ENCODE results near the gene IL13RA1. TPM values are rescaled to one million over a fixed set of nuclear protein-coding genes. Genes with fewer than 3 reads are reported as not detected.

IL13RA1 gene
- polyA plus RNA-seq, 3 donors, result 48.8 to 74.6 (median 72.6) TPM

GRCh38 chrX:118682258-118683014 lies 45.0 kb upstream of the IL13RA1 start:
- H3K27me3 Mint-ChIP-seq (ENCODE audit: low read depth in 3 of 3), result peaks cover 0 to 6% (median 0%) of the 10 kb centered on the region in 3 donors
- no peaks in the 10 kb centered on the region for H4K20me1 ChIP-seq (ENCODE audit: insufficient read depth, low read length)
- H3K4me1 Mint-ChIP-seq, result peaks cover 4% of the 10 kb centered on the region
- H3K4me3 ChIP-seq (replicated peaks in 1 of 3; ENCODE audit: low read depth in 2 of 3, low read length in 3 of 3), result no peak overlapping the region
- DNase-seq, result no peak
- 100% methylated on average over 1 of the region's 2 CpGs for WGBS (ENCODE audit: insufficient coverage)
- H3K9me3 ChIP-seq (replicated peaks in 1 of 2; ENCODE audit: control insufficient read depth in 1 of 2, insufficient read depth in 1 of 2, low read length in 2 of 2), result no peaks in the 10 kb centered on the region
- no peaks in the 10 kb centered on the region for H3K27me3 ChIP-seq (ENCODE audit: control insufficient read depth in 2 of 2, insufficient read depth in 2 of 2, low read length in 2 of 2)
- no peak overlapping the region for H3K4me2 ChIP-seq (replicated peaks; ENCODE audit: extremely low read depth, low read length, poor library complexity, severe bottlenecking)
- H3K36me3 Mint-ChIP-seq, result peaks cover 28 to 55% of the 10 kb centered on the region in 2 donors
- peaks cover 0 to 3% (median 0%) of the 10 kb centered on the region in 7 donors for H3K9me3 Mint-ChIP-seq
- no peaks in the 10 kb centered on the region for H3K79me2 ChIP-seq (ENCODE audit: insufficient read depth, low read length)
- H3K4me3 Mint-ChIP-seq, result no peak overlapping the region
- H3K36me3 ChIP-seq (replicated peaks in 1 of 2; ENCODE audit: control insufficient read depth in 1 of 2, insufficient read depth in 2 of 2, low read length in 2 of 2), result peaks cover 39 to 64% of the 10 kb centered on the region in 2 donors
- H3K9ac ChIP-seq (ENCODE audit: insufficient read depth, low read length, poor library complexity, severe bottlenecking), result no peak overlapping the region
- H3K4me1 ChIP-seq (ENCODE audit: control insufficient read depth in 1 of 2, insufficient read depth in 2 of 2, low read length in 2 of 2), result no peaks in the 10 kb centered on the region
- intact Hi-C loops (cut with micrococcal nuclease), result no loop called here
- peak overlapping the region in 1 of 2 donors; percentile 4 for H3K27ac ChIP-seq (ENCODE audit: low read depth in 1 of 2, low read length in 2 of 2)
- no peak overlapping the region for H2AFZ ChIP-seq (ENCODE audit: insufficient read depth, low read depth, low read length, poor library complexity, severe bottlenecking)
- peak overlapping the region in 2 of 7 donors; percentile 5 to 11 for H3K27ac Mint-ChIP-seq
- TF ChIP-seq, protein P1, sequence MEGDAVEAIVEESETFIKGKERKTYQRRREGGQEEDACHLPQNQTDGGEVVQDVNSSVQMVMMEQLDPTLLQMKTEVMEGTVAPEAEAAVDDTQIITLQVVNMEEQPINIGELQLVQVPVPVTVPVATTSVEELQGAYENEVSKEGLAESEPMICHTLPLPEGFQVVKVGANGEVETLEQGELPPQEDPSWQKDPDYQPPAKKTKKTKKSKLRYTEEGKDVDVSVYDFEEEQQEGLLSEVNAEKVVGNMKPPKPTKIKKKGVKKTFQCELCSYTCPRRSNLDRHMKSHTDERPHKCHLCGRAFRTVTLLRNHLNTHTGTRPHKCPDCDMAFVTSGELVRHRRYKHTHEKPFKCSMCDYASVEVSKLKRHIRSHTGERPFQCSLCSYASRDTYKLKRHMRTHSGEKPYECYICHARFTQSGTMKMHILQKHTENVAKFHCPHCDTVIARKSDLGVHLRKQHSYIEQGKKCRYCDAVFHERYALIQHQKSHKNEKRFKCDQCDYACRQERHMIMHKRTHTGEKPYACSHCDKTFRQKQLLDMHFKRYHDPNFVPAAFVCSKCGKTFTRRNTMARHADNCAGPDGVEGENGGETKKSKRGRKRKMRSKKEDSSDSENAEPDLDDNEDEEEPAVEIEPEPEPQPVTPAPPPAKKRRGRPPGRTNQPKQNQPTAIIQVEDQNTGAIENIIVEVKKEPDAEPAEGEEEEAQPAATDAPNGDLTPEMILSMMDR (IDR thresholded peaks at IDR 0.05), result no peak

GRCh38 chrX:118685393-118685792 lies 42.0 kb upstream of the IL13RA1 start:
- H3K36me3 ChIP-seq (replicated peaks in 1 of 2; ENCODE audit: control insufficient read depth in 1 of 2, insufficient read depth in 2 of 2, low read length in 2 of 2), result peaks cover 35 to 55% of the 10 kb centered on the region in 2 donors
- H3K27ac ChIP-seq (ENCODE audit: low read depth in 1 of 2, low read length in 2 of 2), result no peak overlapping the region
- no peaks in the 10 kb centered on the region for H3K79me2 ChIP-seq (ENCODE audit: insufficient read depth, low read length)
- no peak overlapping the region for H3K4me3 ChIP-seq (replicated peaks in 1 of 3; ENCODE audit: low read depth in 2 of 3, low read length in 3 of 3)
- H3K36me3 Mint-ChIP-seq, result peaks cover 23 to 50% of the 10 kb centered on the region in 2 donors
- no peak for DNase-seq
- no CpG with 5 or more reads among the region's 3 CpGs for WGBS (ENCODE audit: insufficient coverage)
- peaks cover 4% of the 10 kb centered on the region for H3K4me1 Mint-ChIP-seq
- H3K9me3 ChIP-seq (replicated peaks in 1 of 2; ENCODE audit: control insufficient read depth in 1 of 2, insufficient read depth in 1 of 2, low read length in 2 of 2), result no peaks in the 10 kb centered on the region
- no peaks in the 10 kb centered on the region for H3K27me3 ChIP-seq (ENCODE audit: control insufficient read depth in 2 of 2, insufficient read depth in 2 of 2, low read length in 2 of 2)
- TF ChIP-seq, protein P1 (IDR thresholded peaks at IDR 0.05), result no peak
- no peak overlapping the region for H3K27ac Mint-ChIP-seq
- H2AFZ ChIP-seq (ENCODE audit: insufficient read depth, low read depth, low read length, poor library complexity, severe bottlenecking), result no peak overlapping the region
- peaks cover 0 to 6% (median 0%) of the 10 kb centered on the region in 3 donors for H3K27me3 Mint-ChIP-seq (ENCODE audit: low read depth in 3 of 3)
- H3K4me2 ChIP-seq (replicated peaks; ENCODE audit: extremely low read depth, low read length, poor library complexity, severe bottlenecking), result no peak overlapping the region
- peaks cover 0 to 2% (median 0%) of the 10 kb centered on the region in 7 donors for H3K9me3 Mint-ChIP-seq
- no peaks in the 10 kb centered on the region for H3K4me1 ChIP-seq (ENCODE audit: control insufficient read depth in 1 of 2, insufficient read depth in 2 of 2, low read length in 2 of 2)
- intact Hi-C loops (cut with micrococcal nuclease), result no loop called here
- H4K20me1 ChIP-seq (ENCODE audit: insufficient read depth, low read length), result no peaks in the 10 kb centered on the region
- H3K4me3 Mint-ChIP-seq, result no peak overlapping the region
- no peak overlapping the region for H3K9ac ChIP-seq (ENCODE audit: insufficient read depth, low read length, poor library complexity, severe bottlenecking)
